ENCODE data around the gene WDFY4. TPM values are rescaled to one million over a fixed set of nuclear protein-coding genes. Genes with fewer than 3 reads are reported as not detected.

WDFY4 gene
- total and polyA plus RNA-seq, 2 donors (not counting 3 experiments of a cell fraction or from before 2014, with no cell fraction given) = 10.1 to 10.2 TPM

- dilution Hi-C loops (cut with MboI; ENCODE audit: extremely low pct_ligation_motif_present, low sequenced_read_pairs) = no loop called here
- FAIRE-seq = no peak
- Histone ChIP-seq H3K27me3 (ENCODE audit: control insufficient read depth in 2 of 2, insufficient read depth in 2 of 2, low read length in 2 of 2) (no peaks in the 10 kb centered on the region), H3K4me1 (ENCODE audit: control insufficient read depth, extremely low read depth, insufficient read depth, low read length) (no peaks in the 10 kb centered on the region), H2AFZ (ENCODE audit: low read depth, low read length) (no peak overlapping the region), H3K9ac (replicated peaks; ENCODE audit: extremely low read depth, insufficient read depth, low read length) (no peak overlapping the region), H3K36me3 (ENCODE audit: control insufficient read depth in 2 of 2, extremely low read depth in 1 of 2, insufficient read depth in 2 of 2, low read length in 2 of 2) (no peaks in the 10 kb centered on the region), H3K4me3 (replicated peaks in 1 of 3; ENCODE audit: insufficient read depth in 1 of 3, low read depth in 1 of 3, low read length in 3 of 3) (no peak overlapping the region), H3K9me3 (replicated peaks; ENCODE audit: control insufficient read depth, insufficient read depth, low read length) (no peaks in the 10 kb centered on the region), H3K27ac (ENCODE audit: insufficient read depth, low read depth, low read length) (no peak overlapping the region), H4K20me1 (replicated peaks; ENCODE audit: control insufficient read depth, extremely low read depth, insufficient read depth, low read length) (no peaks in the 10 kb centered on the region), H3K4me2 (ENCODE audit: insufficient read depth, low read length) (no peak overlapping the region), H3K9me1 (replicated peaks; ENCODE audit: control insufficient read depth, extremely low read depth, insufficient read depth, low read length) (no peaks in the 10 kb centered on the region), H3K79me2 (ENCODE audit: control insufficient read depth, insufficient read depth, low read length) (no peaks in the 10 kb centered on the region)
- POLR2A ChIA-PET = no interaction called here
- DNase-seq (ENCODE audit: low read depth, low spot score) = no peak
- TF ChIP-seq JUN (IDR thresholded peaks at IDR 0.05; ENCODE audit: borderline replicate concordance, insufficient read depth, insufficient read length, low read depth) (no peak), EZH2 (IDR thresholded peaks at IDR 0.05; ENCODE audit: borderline replicate concordance, low read depth, low read length, severe bottlenecking) (no peak), MAX (IDR thresholded peaks at IDR 0.05; ENCODE audit: insufficient read depth, insufficient read length) (no peak), FOS (IDR thresholded peaks at IDR 0.05; ENCODE audit: borderline replicate concordance, insufficient read depth, low read length) (no peak), CTCF (IDR thresholded peaks at IDR 0.05; ENCODE audit: extremely low read depth in 1 of 2, insufficient read depth in 1 of 2, low read depth in 1 of 2, low read length in 2 of 2) (no peak), POLR2AphosphoS5 (IDR thresholded peaks at IDR 0.05; ENCODE audit: insufficient read depth, low read depth, low read length) (no peak), GATA2 (IDR thresholded peaks at IDR 0.05; ENCODE audit: insufficient read depth, insufficient read length, low read depth, low read length) (no peak), MYC (IDR thresholded peaks at IDR 0.05; ENCODE audit: low read depth, low read length) (no peak), POLR2A (IDR thresholded peaks at IDR 0.05; ENCODE audit: low read depth, low read length) (no peak)
- CTCF ChIA-PET = no interaction called here
- intact Hi-C loops (cut with micrococcal nuclease) = no loop called here
- no TSS peak for BruUV-seq (replicated peaks)
Measured at GRCh38 chr10:48929413-48929990, 244.8 kb downstream of the WDFY4 start.
